IPS-18a (cell line): ENCODE measurements around the gene MED23.

Experiments
- H3K27ac ChIP-seq: one replicate; pipeline ENCODE4 v1.5.1; 2013; ENCODE audit warnings: low read length
- H3K27me3 ChIP-seq: one replicate; pipeline ENCODE4 v1.6.1; 2013; ENCODE audit warnings: mild to moderate bottlenecking, low read length; ENCODE audit not compliant: control insufficient read depth, insufficient read depth
- H3K36me3 ChIP-seq: one replicate; pipeline ENCODE4 v1.6.1; 2013; ENCODE audit warnings: low read depth, low read length; ENCODE audit not compliant: control insufficient read depth
- H3K4me1 ChIP-seq: one replicate; pipeline ENCODE4 v1.6.1; 2013; ENCODE audit warnings: low read depth, low read length; ENCODE audit not compliant: control insufficient read depth
- H3K4me3 ChIP-seq: one replicate; pipeline ENCODE4 v1.5.1; 2013; ENCODE audit warnings: low read length
- H3K9ac ChIP-seq: one replicate; pipeline ENCODE4 v1.6.1; 2013; ENCODE audit warnings: mild to moderate bottlenecking, low read length, moderate library complexity
- H3K9me3 ChIP-seq: one replicate; pipeline ENCODE4 v1.6.1; 2013; ENCODE audit warnings: low read depth, low read length; ENCODE audit not compliant: control insufficient read depth

The MED23 gene

GRCh38 chr6:131654326-131654725, 26.3 kb upstream of the MED23 start:
- H3K27me3 ChIP-seq: no peaks in the 10 kb centered on the region
- no peaks in the 10 kb centered on the region for H3K9me3 ChIP-seq
- no peak overlapping the region for H3K4me3 ChIP-seq
- H3K9ac ChIP-seq: no peak overlapping the region
- H3K4me1 ChIP-seq: no peaks in the 10 kb centered on the region
- no peaks in the 10 kb centered on the region for H3K36me3 ChIP-seq
- no peak overlapping the region for H3K27ac ChIP-seq

GRCh38 chr6:131652472-131652871, 24.4 kb upstream of the MED23 start:
- Histone ChIP-seq H3K9ac (no peak overlapping the region), H3K36me3 (no peaks in the 10 kb centered on the region), H3K27ac (no peak overlapping the region), H3K4me1 (no peaks in the 10 kb centered on the region), H3K4me3 (no peak overlapping the region), H3K9me3 (no peaks in the 10 kb centered on the region), H3K27me3 (no peaks in the 10 kb centered on the region)

- Histone ChIP-seq H3K9me3 (no peaks in the 10 kb centered on the region), H3K27me3 (no peaks in the 10 kb centered on the region), H3K27ac (no peak overlapping the region), H3K9ac (no peak overlapping the region), H3K4me1 (no peaks in the 10 kb centered on the region), H3K36me3 (no peaks in the 10 kb centered on the region), H3K4me3 (no peak overlapping the region)
Measured at GRCh38 chr6:131651782-131652181, 23.7 kb upstream of the MED23 start.

- Histone ChIP-seq H3K27ac (no peak overlapping the region), H3K36me3 (no peaks in the 10 kb centered on the region), H3K4me3 (no peak overlapping the region), H3K4me1 (no peaks in the 10 kb centered on the region), H3K9ac (no peak overlapping the region), H3K9me3 (no peaks in the 10 kb centered on the region), H3K27me3 (no peaks in the 10 kb centered on the region)
Measured at GRCh38 chr6:131646249-131646670, 18.2 kb upstream of the MED23 start.

DNA sequence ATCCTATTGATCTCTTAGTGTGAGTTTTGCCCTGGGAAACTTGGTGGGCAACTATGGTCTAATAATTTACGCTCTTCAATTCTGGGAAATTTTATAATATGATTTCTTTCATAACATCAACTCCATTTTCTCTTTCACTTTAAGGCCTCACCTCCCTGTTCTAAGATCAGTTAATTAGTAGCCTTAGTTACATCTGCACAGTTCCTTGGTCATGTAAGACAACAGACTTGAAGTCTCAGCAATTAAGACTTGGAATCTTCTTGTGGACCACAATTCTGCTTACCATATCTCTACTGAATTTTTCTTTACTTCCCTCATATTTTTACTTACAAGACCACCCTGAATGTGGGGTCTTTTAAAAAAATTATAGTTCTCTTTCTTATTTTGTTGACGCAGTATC, 17.8 kb upstream of the MED23 start:
- Histone ChIP-seq H3K9me3 (no peaks in the 10 kb centered on the region), H3K9ac (no peak overlapping the region), H3K4me3 (no peak overlapping the region), H3K36me3 (no peaks in the 10 kb centered on the region), H3K4me1 (no peaks in the 10 kb centered on the region), H3K27me3 (no peaks in the 10 kb centered on the region), H3K27ac (no peak overlapping the region)

DNA sequence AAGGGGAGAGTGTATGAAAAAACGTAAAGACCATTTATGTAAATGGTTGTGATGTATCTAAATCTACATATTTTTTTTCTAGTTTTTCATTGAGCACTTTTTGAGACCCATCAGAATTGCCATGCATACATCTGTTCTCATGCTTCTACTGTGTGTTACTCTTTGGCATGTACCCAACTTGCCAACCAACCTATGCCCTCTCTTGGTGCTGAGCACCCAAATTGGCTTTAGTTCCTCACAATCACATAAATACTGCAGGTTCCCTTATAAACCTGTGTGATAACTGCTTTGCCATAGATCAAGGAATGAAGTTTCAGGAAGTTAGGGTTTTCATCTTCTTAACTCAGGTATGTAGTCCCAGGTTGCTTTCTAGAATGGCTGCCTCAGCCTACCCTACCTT, 16.9 kb upstream of the MED23 start:
- no peak overlapping the region for H3K27ac ChIP-seq
- no peaks in the 10 kb centered on the region for H3K36me3 ChIP-seq
- no peak overlapping the region for H3K9ac ChIP-seq
- no peaks in the 10 kb centered on the region for H3K9me3 ChIP-seq
- H3K4me1 ChIP-seq: no peaks in the 10 kb centered on the region
- no peak overlapping the region for H3K4me3 ChIP-seq
- no peaks in the 10 kb centered on the region for H3K27me3 ChIP-seq

DNA sequence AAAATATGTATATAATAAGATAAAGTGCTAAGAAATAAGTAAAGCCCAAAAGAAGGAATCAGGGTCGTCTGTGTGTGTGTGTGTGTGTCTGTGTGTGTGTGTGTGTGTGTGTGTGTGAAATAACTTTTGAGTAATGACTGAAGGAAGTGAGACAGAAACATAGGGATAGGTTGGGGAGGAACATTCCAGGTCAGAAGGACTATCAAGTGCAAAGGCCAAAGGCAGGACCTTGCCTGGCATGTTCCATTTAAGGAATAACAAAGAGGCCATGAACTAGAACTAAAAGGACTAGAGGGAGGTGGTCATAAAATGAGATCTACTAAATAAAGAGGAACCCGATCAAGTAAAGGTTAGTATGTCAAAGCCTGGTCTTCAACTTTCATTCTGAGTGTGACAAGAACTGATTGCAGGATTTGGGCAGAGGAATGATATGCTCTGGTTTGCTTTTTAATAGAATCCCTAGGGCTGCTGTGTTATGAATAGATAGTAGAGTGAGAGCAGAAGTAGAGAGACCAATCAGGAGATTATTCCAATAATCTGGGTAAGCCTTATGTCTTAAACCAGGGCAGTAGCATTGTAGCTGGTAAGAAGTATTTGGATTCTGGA, 15.9 kb upstream of the MED23 start:
- Histone ChIP-seq H3K4me3 (no peak overlapping the region), H3K36me3 (no peaks in the 10 kb centered on the region), H3K27me3 (no peaks in the 10 kb centered on the region), H3K9me3 (no peaks in the 10 kb centered on the region), H3K4me1 (no peaks in the 10 kb centered on the region), H3K27ac (no peak overlapping the region), H3K9ac (no peak overlapping the region)

DNA sequence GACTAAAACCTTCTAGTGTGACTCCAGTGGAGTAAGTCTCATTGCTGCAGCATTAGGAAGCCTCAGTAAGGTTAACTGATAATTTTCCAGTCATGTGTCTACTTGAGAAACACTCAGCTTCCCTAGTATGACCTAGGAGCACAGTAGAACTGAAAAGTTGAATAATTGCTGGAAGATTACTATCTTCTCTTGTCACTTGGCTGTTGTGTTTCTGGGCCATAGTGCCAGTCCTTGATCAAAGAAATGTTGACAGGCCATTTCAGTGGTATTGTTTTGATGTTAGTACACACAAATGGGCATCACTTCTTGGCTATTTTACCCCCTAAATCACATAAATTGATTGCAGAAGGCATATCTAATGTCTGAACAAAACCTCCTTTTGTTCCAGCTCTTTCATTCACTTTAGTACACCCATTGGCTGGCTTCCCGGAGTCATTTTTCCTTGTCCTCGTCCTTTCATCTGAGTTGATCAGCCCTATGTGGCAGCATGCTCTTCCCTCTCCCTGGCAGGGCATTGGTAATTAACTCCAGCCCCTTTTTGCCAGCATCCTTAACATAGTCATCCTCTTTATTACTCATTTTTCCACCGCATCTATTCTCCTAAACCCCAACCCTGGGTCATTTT, 15.1 kb upstream of the MED23 start:
- Histone ChIP-seq H3K36me3 (no peaks in the 10 kb centered on the region), H3K9ac (no peak overlapping the region), H3K4me1 (no peaks in the 10 kb centered on the region), H3K27me3 (no peaks in the 10 kb centered on the region), H3K9me3 (no peaks in the 10 kb centered on the region), H3K4me3 (no peak overlapping the region), H3K27ac (no peak overlapping the region)

DNA sequence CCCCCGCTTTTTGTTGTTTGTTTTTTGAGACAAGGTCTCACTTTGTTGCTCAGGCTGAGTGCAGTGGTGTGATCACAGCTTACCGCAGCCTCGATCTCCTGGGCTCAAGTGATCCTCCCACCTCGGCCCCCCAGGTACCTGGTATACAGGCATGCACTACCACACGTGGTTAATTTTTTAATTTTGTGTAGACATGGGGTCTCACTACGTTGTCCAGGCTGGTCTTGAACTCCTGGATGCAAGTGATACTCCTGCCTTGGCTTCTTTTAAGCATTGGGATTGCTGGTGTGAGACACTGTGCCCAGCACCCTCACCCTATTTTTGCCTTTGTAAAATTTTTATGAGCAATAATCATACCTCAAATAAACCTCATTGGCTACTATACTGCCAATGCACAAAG, 14.5 kb upstream of the MED23 start:
- no peaks in the 10 kb centered on the region for H3K36me3 ChIP-seq
- no peak overlapping the region for H3K27ac ChIP-seq

DNA sequence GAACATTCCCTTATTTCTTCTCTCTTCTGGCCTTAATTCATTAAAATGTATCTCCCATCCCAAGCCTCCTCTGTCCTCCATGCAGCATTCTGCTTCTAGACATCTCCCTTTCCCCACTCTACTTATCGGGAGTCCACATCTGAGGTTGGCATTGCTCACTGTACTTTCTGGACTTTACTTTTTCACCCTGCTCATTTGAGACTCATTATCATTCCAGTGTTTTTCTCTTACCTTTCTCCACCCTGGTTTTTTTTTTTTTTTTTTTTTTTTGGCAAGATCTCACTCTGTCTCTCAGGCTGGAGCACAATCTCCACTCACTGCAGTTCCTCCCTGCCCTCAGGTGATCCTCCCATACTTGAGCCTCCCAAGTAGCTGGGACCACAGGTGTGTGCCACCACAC, 13.5 kb upstream of the MED23 start:
- no peaks in the 10 kb centered on the region for H3K4me1 ChIP-seq
- no peaks in the 10 kb centered on the region for H3K36me3 ChIP-seq
- H3K4me3 ChIP-seq: no peak overlapping the region
- no peak overlapping the region for H3K27ac ChIP-seq
- H3K9ac ChIP-seq: no peak overlapping the region
- no peaks in the 10 kb centered on the region for H3K27me3 ChIP-seq
- no peaks in the 10 kb centered on the region for H3K9me3 ChIP-seq

More for the DNA sequence above, 14.5 kb upstream of the MED23 start:
- no peaks in the 10 kb centered on the region for H3K9me3 ChIP-seq
- no peaks in the 10 kb centered on the region for H3K27me3 ChIP-seq
- no peaks in the 10 kb centered on the region for H3K4me1 ChIP-seq
- no peak overlapping the region for H3K9ac ChIP-seq
- no peak overlapping the region for H3K4me3 ChIP-seq

GRCh38 chr6:131640576-131640975, 12.5 kb upstream of the MED23 start:
- H3K4me3 ChIP-seq: no peak overlapping the region
- no peaks in the 10 kb centered on the region for H3K36me3 ChIP-seq
- no peaks in the 10 kb centered on the region for H3K4me1 ChIP-seq
- no peak overlapping the region for H3K9ac ChIP-seq
- no peaks in the 10 kb centered on the region for H3K27me3 ChIP-seq
- H3K9me3 ChIP-seq: no peaks in the 10 kb centered on the region
- H3K27ac ChIP-seq: no peak overlapping the region

- Histone ChIP-seq H3K36me3 (no peaks in the 10 kb centered on the region), H3K9ac (no peak overlapping the region), H3K27me3 (no peaks in the 10 kb centered on the region), H3K9me3 (no peaks in the 10 kb centered on the region), H3K4me1 (no peaks in the 10 kb centered on the region), H3K27ac (no peak overlapping the region), H3K4me3 (no peak overlapping the region)
Measured at GRCh38 chr6:131640100-131640499, 12.1 kb upstream of the MED23 start.
